Epithelial cell of proximal tubule (primary cell): ENCODE results near the gene STUM. TPM values are rescaled to one million over a fixed set of nuclear protein-coding genes. Genes with fewer than 3 reads are reported as not detected.

ENCODE experiments used
- DNase-seq: peaks from one replicate; pipeline ENCODE4 v3.0.0-alpha.2; 2011; ENCODE audit warnings: low read depth
- H3K4me3 ChIP-seq: 2 replicates; pipeline ENCODE4 v1.5.1; 2011; ENCODE audit warnings: low read depth, mild to moderate bottlenecking, low read length
- CTCF ChIP-seq: conservative IDR thresholded peaks from 2 replicates; pipeline ENCODE4 v1.5.1; 2012; ENCODE audit warnings: low read depth, mild to moderate bottlenecking, low read length
- total RNA-seq: library from RNA; depleted of rRNA; stranded (reverse); fragments of >200 nt; gene quantifications from 2 replicates; pipeline ENCODE4 v1.2.3, GENCODE V29; 2015

The STUM gene
- total RNA-seq, 1 donor from 2014 or later: under 0.01 TPM

- no peak for TF ChIP-seq CTCF
- H3K4me3 ChIP-seq: no peak overlapping the region
Observed at GRCh38 chr1:226657895-226658545, 109.5 kb downstream of the STUM start.

GRCh38 chr1:226658546-226659125 is 110.1 kb downstream of the STUM start:
- DNase-seq: no peak
- TF ChIP-seq CTCF: no peak
- H3K4me3 ChIP-seq: no peak overlapping the region

More at GRCh38 chr1:226657895-226658545, 109.5 kb downstream of the STUM start:
- no peak for DNase-seq

Other genes with a start within 250 kb of the STUM start
- 5.5 and 13.8 TPM in 2 replicates for gene LIN9, start 239.6 kb upstream of the STUM start, total RNA-seq
- gene PARP1, start 140.7 kb upstream of the STUM start, total RNA-seq: 190 and 312 TPM in 2 replicates
- gene ITPKB, start 190.5 kb downstream of the STUM start, total RNA-seq: 4.6 and 5.1 TPM in 2 replicates